T-helper 17 cell (primary cell): Measurements from ENCODE around the gene KRT31. TPM values are rescaled to one million over a fixed set of nuclear protein-coding genes. Genes with fewer than 3 reads are reported as not detected.

ENCODE experiments used
- total RNA-seq, 4 donors: library from RNA in 2 of 4; stranded (reverse) in 2 of 4; gene quantifications; one replicate each; pipeline ENCODE4 v1.2.3 and lab custom pipeline; 2022 to 2026

The KRT31 gene
- total RNA-seq, 2 donors from 2014 or later, result not detected

Other genes starting within 250 kb of the KRT31 start
- not detected for gene KRTAP4-5, start 247.8 kb downstream of the KRT31 start, total RNA-seq
- not detected for gene KRTAP4-4, start 236.9 kb downstream of the KRT31 start, total RNA-seq
- gene KRTAP4-3, start 229.4 kb downstream of the KRT31 start, total RNA-seq, result not detected
- gene KRTAP4-2, start 219.4 kb downstream of the KRT31 start, total RNA-seq, result not detected
- not detected for gene KRTAP4-1, start 212.7 kb downstream of the KRT31 start, total RNA-seq
- not detected for gene KRTAP9-1, start 207.7 kb downstream of the KRT31 start, total RNA-seq
- not detected for gene KRTAP9-2, start 171.0 kb downstream of the KRT31 start, total RNA-seq
- not detected for gene KRTAP9-3, start 165.2 kb downstream of the KRT31 start, total RNA-seq
- not detected for gene KRTAP9-8, start 159.6 kb downstream of the KRT31 start, total RNA-seq
- not detected for gene KRTAP9-4, start 147.9 kb downstream of the KRT31 start, total RNA-seq
- gene KRTAP9-9, start 142.2 kb downstream of the KRT31 start, total RNA-seq, result not detected
- gene KRTAP9-6, start 132.2 kb downstream of the KRT31 start, total RNA-seq, result not detected
- not detected for gene KRTAP9-7, start 121.9 kb downstream of the KRT31 start, total RNA-seq
- not detected for gene KRTAP29-1, start 94.8 kb downstream of the KRT31 start, total RNA-seq
- under 1 TPM; 0.17 to 0.34 TPM for gene KRTAP16-1, start 88.3 kb downstream of the KRT31 start, total RNA-seq
- not detected for gene KRTAP17-1, start 81.9 kb downstream of the KRT31 start, total RNA-seq
- not detected for gene KRT33A, start 46.8 kb downstream of the KRT31 start, total RNA-seq
- gene KRT33B, start 27.8 kb downstream of the KRT31 start, total RNA-seq, result not detected
- gene KRT34, start 15.3 kb downstream of the KRT31 start, total RNA-seq, result not detected
- not detected for gene KRT37, start 27.0 kb upstream of the KRT31 start, total RNA-seq
- not detected for gene KRT38, start 43.4 kb upstream of the KRT31 start, total RNA-seq
- not detected for gene KRT32, start 69.8 kb upstream of the KRT31 start, total RNA-seq
- not detected for gene KRT35, start 83.5 kb upstream of the KRT31 start, total RNA-seq
- not detected for gene KRT36, start 92.3 kb upstream of the KRT31 start, total RNA-seq
- not detected for gene KRT13, start 108.0 kb upstream of the KRT31 start, total RNA-seq
- not detected for gene KRT15, start 121.3 kb upstream of the KRT31 start, total RNA-seq
- not detected for gene KRT19, start 130.7 kb upstream of the KRT31 start, total RNA-seq
- not detected for gene KRT9, start 174.5 kb upstream of the KRT31 start, total RNA-seq
- gene KRT14, start 189.3 kb upstream of the KRT31 start, total RNA-seq, result not detected
- not detected for gene KRT16, start 215.2 kb upstream of the KRT31 start, total RNA-seq
- not detected for gene KRT17, start 227.0 kb upstream of the KRT31 start, total RNA-seq